Large intestine (tissue), 3 donors: ENCODE measurements around the gene THEM4. TPM values are rescaled to one million over a fixed set of nuclear protein-coding genes. Genes with fewer than 3 reads are reported as not detected.

Experiments used
- DNase-seq, 2 donors: peaks; one replicate each; pipeline versions ENCODE4 v3.0.0 to v3.0.0-alpha.2; 2013
- H3K27ac ChIP-seq: one replicate; pipeline ENCODE4 v1.5.1; 2013; ENCODE audit warnings: low read length
- H3K27me3 ChIP-seq: 2 replicates; pipeline ENCODE4 v1.6.1; 2013; ENCODE audit warnings: low read length; ENCODE audit not compliant: control insufficient read depth, insufficient read depth
- H3K36me3 ChIP-seq: 2 replicates; pipeline ENCODE4 v1.6.1; 2013; ENCODE audit warnings: low read length; ENCODE audit not compliant: control insufficient read depth, insufficient read depth
- H3K4me1 ChIP-seq: one replicate; pipeline ENCODE4 v1.6.1; 2013; ENCODE audit warnings: low read length; ENCODE audit not compliant: control insufficient read depth, insufficient read depth
- H3K4me3 ChIP-seq: one replicate; pipeline ENCODE4 v1.5.1; 2013; ENCODE audit warnings: low read length
- H3K9me3 ChIP-seq: one replicate; pipeline ENCODE4 v1.6.1; 2013; ENCODE audit warnings: mild to moderate bottlenecking, low read depth, low read length, moderate library complexity; ENCODE audit not compliant: control insufficient read depth
- WGBS: methylation state at CpG from one replicate; pipeline ENCODE4 v1.1.5; 2013; ENCODE audit warnings: low lambda C conversion rate; ENCODE audit not compliant: insufficient coverage; 5-methylcytosine and 5-hydroxymethylcytosine counted together
- polyA plus RNA-seq: library from polyadenylated mRNA; unstranded; fragments of 120-200 nt; gene quantifications from one replicate; pipeline ENCODE4 v1.2.1, GENCODE V29; 2013

THEM4 gene
- polyA plus RNA-seq, 1 donor, result 40.7 TPM

GRCh38 chr1:151945725-151946722 is 36.7 kb upstream of the THEM4 start:
- DNase-seq, result peak; percentile 89 to 95
- 60% methylated on average over 1 of the region's 10 CpGs for WGBS
- peak overlapping the region; percentile 77 for H3K27ac ChIP-seq
- H3K9me3 ChIP-seq, result no peaks in the 10 kb centered on the region
- no peak overlapping the region for H3K4me3 ChIP-seq
- H3K27me3 ChIP-seq, result no peaks in the 10 kb centered on the region
- H3K36me3 ChIP-seq, result no peaks in the 10 kb centered on the region
- peaks cover 45% of the 10 kb centered on the region for H3K4me1 ChIP-seq

GRCh38 chr1:151944857-151945575 is 35.7 kb upstream of the THEM4 start:
- peaks cover 52% of the 10 kb centered on the region for H3K4me1 ChIP-seq
- no peaks in the 10 kb centered on the region for H3K9me3 ChIP-seq
- no CpG with 5 or more reads among the region's 3 CpGs for WGBS
- no peaks in the 10 kb centered on the region for H3K36me3 ChIP-seq
- no peaks in the 10 kb centered on the region for H3K27me3 ChIP-seq
- H3K27ac ChIP-seq, result peak overlapping the region; percentile 77
- H3K4me3 ChIP-seq, result no peak overlapping the region
- DNase-seq, result no peak

GRCh38 chr1:151944126-151944856 is 35.0 kb upstream of the THEM4 start:
- Histone ChIP-seq H3K27me3 (no peaks in the 10 kb centered on the region), H3K4me3 (no peak overlapping the region), H3K9me3 (no peaks in the 10 kb centered on the region), H3K36me3 (no peaks in the 10 kb centered on the region), H3K27ac (peak overlapping the region; percentile 77), H3K4me1 (peaks cover 52% of the 10 kb centered on the region)
- peak in 1 of 2 donors; percentile 45 for DNase-seq
- no CpG with 5 or more reads among the region's 7 CpGs for WGBS

GRCh38 chr1:151943591-151943990 is 34.3 kb upstream of the THEM4 start:
- Histone ChIP-seq H3K4me1 (peaks cover 52% of the 10 kb centered on the region), H3K9me3 (no peaks in the 10 kb centered on the region), H3K27me3 (no peaks in the 10 kb centered on the region), H3K27ac (no peak overlapping the region), H3K36me3 (no peaks in the 10 kb centered on the region), H3K4me3 (no peak overlapping the region)
- no peak for DNase-seq
- WGBS, result 100% methylated on average over 1 of the region's 1 CpG

- Histone ChIP-seq H3K9me3 (no peaks in the 10 kb centered on the region), H3K36me3 (no peaks in the 10 kb centered on the region), H3K27me3 (no peaks in the 10 kb centered on the region), H3K4me3 (no peak overlapping the region), H3K4me1 (peaks cover 54% of the 10 kb centered on the region), H3K27ac (no peak overlapping the region)
- no CpG with 5 or more reads among the region's 1 CpG for WGBS
- peak in 1 of 2 donors; percentile 60 for DNase-seq
Measured at GRCh38 chr1:151942882-151943281, 33.6 kb upstream of the THEM4 start.

- Histone ChIP-seq H3K27ac (peak overlapping the region; percentile 38), H3K36me3 (no peaks in the 10 kb centered on the region), H3K4me3 (no peak overlapping the region), H3K4me1 (peaks cover 42% of the 10 kb centered on the region), H3K27me3 (no peaks in the 10 kb centered on the region), H3K9me3 (no peaks in the 10 kb centered on the region)
- no peak for DNase-seq
- no CpG with 5 or more reads among the region's 1 CpG for WGBS
Measured at GRCh38 chr1:151940541-151940940, 31.2 kb upstream of the THEM4 start.

- no CpG with 5 or more reads among the region's 1 CpG for WGBS
- no peak overlapping the region for H3K27ac ChIP-seq
- no peak for DNase-seq
- peaks cover 42% of the 10 kb centered on the region for H3K4me1 ChIP-seq
- H3K27me3 ChIP-seq, result no peaks in the 10 kb centered on the region
- no peaks in the 10 kb centered on the region for H3K9me3 ChIP-seq
- H3K4me3 ChIP-seq, result no peak overlapping the region
- no peaks in the 10 kb centered on the region for H3K36me3 ChIP-seq
Measured at GRCh38 chr1:151939779-151940178, 30.5 kb upstream of the THEM4 start.

GRCh38 chr1:151939141-151939540 is 29.8 kb upstream of the THEM4 start:
- Histone ChIP-seq H3K27ac (no peak overlapping the region), H3K4me3 (no peak overlapping the region), H3K36me3 (no peaks in the 10 kb centered on the region), H3K27me3 (no peaks in the 10 kb centered on the region), H3K4me1 (peaks cover 39% of the 10 kb centered on the region), H3K9me3 (no peaks in the 10 kb centered on the region)
- DNase-seq, result no peak
- 100% methylated on average over 2 of the region's 3 CpGs for WGBS

- Histone ChIP-seq H3K9me3 (no peaks in the 10 kb centered on the region), H3K4me1 (peaks cover 26% of the 10 kb centered on the region), H3K27ac (peak overlapping the region; percentile 89), H3K4me3 (peak overlapping the region; percentile 28), H3K36me3 (no peaks in the 10 kb centered on the region), H3K27me3 (no peaks in the 10 kb centered on the region)
- WGBS, result 17% methylated on average over 2 of the region's 7 CpGs
- peak; percentile 39 to 84 for DNase-seq
Measured at GRCh38 chr1:151936653-151937052, 27.3 kb upstream of the THEM4 start.
